OCI-LY1 (cell line): Measurements from ENCODE around the gene TBC1D20.
A peak's percentile ranks its signal among the peaks of the same experiment; 100 is the strongest.
"Not testable (repeated sequence)": the region's sequence is repeated elsewhere in the genome, so short reads cannot be mapped to it uniquely, and the experiment has no call there.

Experiments
- H2AFZ ChIP-seq: fragments of 200-600 bp; sonication (generic), shearing (Covaris generic); 2 replicates; pipeline ENCODE4 v1.6.0; 2014; ENCODE audit warnings: antibody characterized with exemption, mild to moderate bottlenecking, low read length
- H3F3A ChIP-seq: fragments of 200-600 bp; sonication (generic), shearing (Covaris generic); 2 replicates; pipeline ENCODE4 v1.6.0; 2014; ENCODE audit warnings: mild to moderate bottlenecking, antibody characterized with exemption, low read length, moderate library complexity; ENCODE audit not compliant: insufficient read depth
- H3K27ac ChIP-seq: fragments of 200-600 bp; sonication (generic); 2 replicates; pipeline ENCODE4 v1.5.1; 2014; ENCODE audit warnings: low read length, mixed run types, mild to moderate bottlenecking, low read depth; ENCODE audit not compliant: poor library complexity, severe bottlenecking
- H3K27me3 ChIP-seq: fragments of 200-600 bp; sonication (generic); 2 replicates; pipeline ENCODE4 v1.6.0; 2014; ENCODE audit warnings: antibody characterized with exemption, mild to moderate bottlenecking, low read length, moderate library complexity; ENCODE audit not compliant: insufficient read depth
- H3K36me3 ChIP-seq: fragments of 200-600 bp; sonication (generic); 2 replicates; pipeline ENCODE4 v1.6.1; 2014; ENCODE audit warnings: mild to moderate bottlenecking, antibody characterized with exemption, low read length, moderate library complexity, mixed read lengths; ENCODE audit not compliant: insufficient read depth
- H3K4me1 ChIP-seq: fragments of 200-600 bp; sonication (generic); 2 replicates; pipeline ENCODE4 v1.5.1; 2014; ENCODE audit warnings: mild to moderate bottlenecking, low read length, moderate library complexity; ENCODE audit not compliant: insufficient read depth, severe bottlenecking
- H3K4me2 ChIP-seq: fragments of 200-600 bp; sonication (generic), shearing (Covaris generic); 2 replicates; pipeline ENCODE4 v1.6.1; 2014; ENCODE audit warnings: low read length
- H3K4me3 ChIP-seq: fragments of 200-600 bp; sonication (generic); 2 replicates; pipeline ENCODE4 v1.5.1; 2014; ENCODE audit warnings: low read length, low read depth, mild to moderate bottlenecking, mixed read lengths; ENCODE audit not compliant: poor library complexity, severe bottlenecking
- H3K79me2 ChIP-seq: fragments of 200-600 bp; shearing (Covaris generic); 2 replicates; pipeline ENCODE4 v1.6.1; 2016; ENCODE audit warnings: mixed run types, low read length, mixed read lengths; ENCODE audit not compliant: insufficient read depth
- H3K9ac ChIP-seq: fragments of 200-600 bp; sonication (generic), shearing (Covaris generic); 2 replicates; pipeline ENCODE4 v1.6.1; 2014; ENCODE audit warnings: mild to moderate bottlenecking, low read length, mixed read lengths
- H3K9me2 ChIP-seq: fragments of 200-600 bp; sonication (generic), shearing (Covaris generic); 2 replicates; pipeline ENCODE4 v1.6.1; 2014; ENCODE audit warnings: low read depth, mild to moderate bottlenecking, low read length, mixed read lengths
- H3K9me3 ChIP-seq: fragments of 200-600 bp; shearing (Covaris generic); 2 replicates; pipeline ENCODE4 v1.6.1; 2014; ENCODE audit warnings: low read length, mixed read lengths
- H4K20me1 ChIP-seq: fragments of 200-600 bp; sonication (generic), shearing (Covaris generic); 2 replicates; pipeline ENCODE4 v1.6.0; 2016; ENCODE audit warnings: mild to moderate bottlenecking, low read length; ENCODE audit not compliant: insufficient read depth
- EZH2 ChIP-seq: fragments of 200-600 bp; sonication (generic), shearing (Covaris generic); IDR thresholded peaks from 2 replicates; pipeline ENCODE4 v1.8.0; 2017; ENCODE audit warnings: borderline replicate concordance, mixed run types, mild to moderate bottlenecking, antibody characterized with exemption, low read length, moderate library complexity, mixed read lengths
- TF ChIP-seq, protein P1 (sequence below): fragments of 200-600 bp; sonication (generic), shearing (Covaris generic); IDR thresholded peaks from 2 replicates; pipeline ENCODE4 v1.5.1; 2017; ENCODE audit warnings: mild to moderate bottlenecking, antibody characterized with exemption, low read length, moderate library complexity, mixed read lengths

TBC1D20 gene, protein sequence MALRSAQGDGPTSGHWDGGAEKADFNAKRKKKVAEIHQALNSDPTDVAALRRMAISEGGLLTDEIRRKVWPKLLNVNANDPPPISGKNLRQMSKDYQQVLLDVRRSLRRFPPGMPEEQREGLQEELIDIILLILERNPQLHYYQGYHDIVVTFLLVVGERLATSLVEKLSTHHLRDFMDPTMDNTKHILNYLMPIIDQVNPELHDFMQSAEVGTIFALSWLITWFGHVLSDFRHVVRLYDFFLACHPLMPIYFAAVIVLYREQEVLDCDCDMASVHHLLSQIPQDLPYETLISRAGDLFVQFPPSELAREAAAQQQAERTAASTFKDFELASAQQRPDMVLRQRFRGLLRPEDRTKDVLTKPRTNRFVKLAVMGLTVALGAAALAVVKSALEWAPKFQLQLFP

DNA sequence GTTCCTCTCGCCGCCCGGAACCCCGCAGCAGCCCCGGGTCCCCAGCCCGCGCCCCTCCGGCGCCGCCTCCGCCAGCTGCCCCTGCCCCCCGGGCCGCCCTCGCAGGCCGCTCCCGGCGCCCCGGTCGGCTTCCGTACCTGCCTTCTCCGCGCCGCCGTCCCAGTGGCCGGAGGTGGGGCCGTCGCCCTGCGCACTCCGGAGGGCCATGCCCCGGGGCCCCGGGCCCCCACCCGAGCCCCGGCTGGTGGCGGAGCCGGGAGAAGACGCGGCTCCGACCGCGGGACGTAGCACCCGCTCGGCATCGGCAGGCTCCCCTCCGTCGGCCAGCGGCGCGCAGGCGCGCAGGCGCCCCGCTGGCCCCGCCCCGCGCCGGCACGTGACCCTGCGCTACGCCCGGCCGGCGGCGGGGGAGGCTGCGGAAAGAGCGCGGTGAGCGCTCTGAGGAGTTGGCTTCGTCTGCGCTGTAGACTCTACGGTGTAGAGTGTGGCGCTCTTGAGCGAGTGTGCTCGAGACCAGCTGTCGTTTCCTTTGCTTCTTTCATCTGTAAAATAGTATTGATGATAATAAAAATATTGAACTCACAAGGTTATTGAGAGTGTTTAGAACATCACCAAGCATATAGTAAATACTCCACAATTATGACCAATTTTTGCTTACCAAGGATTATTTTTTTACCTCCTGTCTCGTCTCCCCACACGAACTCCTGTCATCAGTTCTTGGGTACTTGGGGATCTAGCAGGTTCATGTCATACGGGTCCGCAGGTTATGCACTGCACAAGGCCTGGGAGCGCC is at the start of gene TBC1D20:
Gene TBC1D20, minus strand, starts transcription at position 335 of the 793 bp plus-strand sequence. Its CDS starts 128 bp downstream, at position 207.
- no peak for TF ChIP-seq EZH2
- TF ChIP-seq, protein P1, sequence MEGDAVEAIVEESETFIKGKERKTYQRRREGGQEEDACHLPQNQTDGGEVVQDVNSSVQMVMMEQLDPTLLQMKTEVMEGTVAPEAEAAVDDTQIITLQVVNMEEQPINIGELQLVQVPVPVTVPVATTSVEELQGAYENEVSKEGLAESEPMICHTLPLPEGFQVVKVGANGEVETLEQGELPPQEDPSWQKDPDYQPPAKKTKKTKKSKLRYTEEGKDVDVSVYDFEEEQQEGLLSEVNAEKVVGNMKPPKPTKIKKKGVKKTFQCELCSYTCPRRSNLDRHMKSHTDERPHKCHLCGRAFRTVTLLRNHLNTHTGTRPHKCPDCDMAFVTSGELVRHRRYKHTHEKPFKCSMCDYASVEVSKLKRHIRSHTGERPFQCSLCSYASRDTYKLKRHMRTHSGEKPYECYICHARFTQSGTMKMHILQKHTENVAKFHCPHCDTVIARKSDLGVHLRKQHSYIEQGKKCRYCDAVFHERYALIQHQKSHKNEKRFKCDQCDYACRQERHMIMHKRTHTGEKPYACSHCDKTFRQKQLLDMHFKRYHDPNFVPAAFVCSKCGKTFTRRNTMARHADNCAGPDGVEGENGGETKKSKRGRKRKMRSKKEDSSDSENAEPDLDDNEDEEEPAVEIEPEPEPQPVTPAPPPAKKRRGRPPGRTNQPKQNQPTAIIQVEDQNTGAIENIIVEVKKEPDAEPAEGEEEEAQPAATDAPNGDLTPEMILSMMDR: peak; percentile 30; the same call in 1 of the 2 replicates
- H4K20me1 ChIP-seq: 0 out of 2 replicates have a peak, but pooled peaks cover 2% of the 10 kb centered on the region
- peak within 1 kb of the TSS; percentile 90 for H3K4me2 ChIP-seq
- H3K9ac ChIP-seq: peak within 1 kb of the TSS; percentile 76
- no peak within 1 kb of the TSS for H3K27ac ChIP-seq
- no peaks in the 10 kb centered on the region for H3K27me3 ChIP-seq
- peaks cover 35% of the 10 kb centered on the region for H3K4me1 ChIP-seq
- peaks cover 3% of the 10 kb centered on the region; the same call in 1 of the 2 replicates for H3K9me3 ChIP-seq
- peak within 1 kb of the TSS; percentile 73 for H3K4me3 ChIP-seq
- H2AFZ ChIP-seq: peak within 1 kb of the TSS; percentile 97
- no peaks in the 10 kb centered on the region; the same call in 1 of the 2 replicates for H3K36me3 ChIP-seq
- H3F3A ChIP-seq: no peaks in the 10 kb centered on the region
- H3K9me2 ChIP-seq: no peaks in the 10 kb centered on the region
- peaks cover 14% of the 10 kb centered on the region; the same call in 1 of the 2 replicates for H3K79me2 ChIP-seq

DNA sequence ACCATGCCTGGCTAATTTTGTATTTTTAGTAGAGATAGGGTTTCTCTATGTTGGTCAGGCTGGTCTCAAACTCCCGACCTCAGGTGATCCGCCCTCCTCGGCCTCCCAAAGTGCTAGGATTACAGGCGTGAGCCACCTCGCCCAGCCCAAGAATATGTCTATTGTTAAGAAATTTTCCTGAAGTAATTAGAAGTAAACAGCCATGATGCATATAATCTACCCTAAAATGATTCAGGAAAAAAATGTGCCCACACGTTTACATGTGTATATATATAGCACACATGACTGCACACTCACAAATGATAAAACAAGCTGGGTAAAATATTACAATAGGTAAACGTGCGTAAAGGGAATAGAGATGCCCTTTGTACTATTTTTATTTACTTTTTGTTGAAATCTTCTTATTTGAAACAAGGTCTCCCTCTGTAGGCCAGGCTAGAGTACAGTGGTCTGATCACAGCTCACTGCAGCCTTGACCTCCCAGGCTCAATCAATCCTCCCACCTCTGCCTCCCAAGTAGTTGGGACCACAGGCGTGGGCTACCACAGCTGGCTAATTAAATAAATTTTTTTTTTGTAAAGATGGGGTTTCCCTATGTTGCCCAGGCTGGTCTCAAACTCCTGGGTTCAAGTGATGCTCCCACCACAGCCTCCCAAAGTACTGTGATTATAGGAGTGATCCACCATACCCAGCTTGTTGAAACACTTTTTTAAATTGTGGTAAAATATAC is 48.2 kb upstream of the TBC1D20 start:
- H3K4me2 ChIP-seq, H3K27me3 ChIP-seq, H3K27ac ChIP-seq, H3K4me3 ChIP-seq, H3F3A ChIP-seq, H4K20me1 ChIP-seq, H2AFZ ChIP-seq, H3K9ac ChIP-seq, H3K9me2 ChIP-seq, H3K9me3 ChIP-seq: not testable (repeated sequence)
- Histone ChIP-seq H3K36me3 (peaks cover 47% of the 10 kb centered on the region), H3K79me2 (peaks cover 50% of the 10 kb centered on the region), H3K4me1 (peaks cover 25% of the 10 kb centered on the region)

DNA sequence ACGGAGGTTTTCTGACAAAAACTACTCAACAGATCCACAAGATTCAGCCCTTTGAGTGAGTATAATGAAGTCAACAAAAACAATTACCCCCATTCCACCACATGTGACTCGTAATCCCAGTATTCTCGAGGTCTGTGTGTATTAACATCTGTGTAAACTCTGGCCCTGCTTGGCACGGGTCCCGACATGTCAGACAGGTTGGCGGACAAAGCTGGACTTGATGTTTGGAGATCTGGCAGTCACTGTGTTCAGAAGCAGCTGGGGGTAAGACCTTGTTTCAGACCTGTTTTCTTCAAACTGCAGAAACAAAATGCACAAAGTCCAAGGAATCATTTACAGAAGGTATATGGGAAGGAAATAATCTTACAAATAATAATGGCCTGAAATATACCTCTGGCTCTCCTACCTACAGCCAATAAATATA is 46.0 kb upstream of the TBC1D20 start:
- not testable (repeated sequence) for H3F3A ChIP-seq, H2AFZ ChIP-seq, H3K9me2 ChIP-seq, H3K9me3 ChIP-seq, H3K27ac ChIP-seq, H3K4me2 ChIP-seq, H3K9ac ChIP-seq, H4K20me1 ChIP-seq, H3K4me3 ChIP-seq, H3K27me3 ChIP-seq
- Histone ChIP-seq H3K79me2 (peaks cover 29% of the 10 kb centered on the region), H3K36me3 (peaks cover 53% of the 10 kb centered on the region), H3K4me1 (peaks cover 25% of the 10 kb centered on the region)
